Heart right ventricle (tissue), 16 donors: ENCODE results near the gene TPMT. TPM values are rescaled to one million over a fixed set of nuclear protein-coding genes. Genes with fewer than 3 reads are reported as not detected.

Experiments
- ATAC-seq, 8 donors: fragments of 200-7000 bp; cut with Tn5 transposase; one replicate each; pipeline ENCODE4 v1.9.1; 2020; ENCODE audit warnings: mild to moderate bottlenecking in 8 of 8, moderate library complexity in 8 of 8, moderate number of reproducible peaks in 1 of 8
- DNase-seq, 2 donors: peaks; one replicate each; pipeline ENCODE4 v3.0.0-alpha.2; 2020
- H3K27ac ChIP-seq, 10 donors: fragments of 200-600 bp; sonication (generic) in 2 of 10; one replicate each; pipeline versions ENCODE4 v1.5.0 to v1.8.0; 2020 to 2022; ENCODE audit warnings: mild to moderate bottlenecking in 3 of 10
- H3K27me3 ChIP-seq, 7 donors: fragments of 200-600 bp; one replicate each; pipeline ENCODE4 v1.8.0; 2021 to 2022; ENCODE audit warnings: mild to moderate bottlenecking in 2 of 7
- H3K36me3 ChIP-seq, 9 donors: fragments of 200-600 bp; sonication (generic) in 1 of 9; one replicate each; pipeline versions ENCODE4 v1.5.0 to v1.8.0; 2020 to 2022; ENCODE audit warnings: mild to moderate bottlenecking in 2 of 9
- H3K4me1 ChIP-seq, 9 donors: fragments of 200-600 bp; sonication (generic) in 1 of 9; one replicate each; pipeline versions ENCODE4 v1.5.0 to v1.8.0; 2020 to 2022; ENCODE audit warnings: mild to moderate bottlenecking in 4 of 9
- H3K4me3 ChIP-seq, 10 donors: fragments of 200-600 bp; sonication (generic) in 2 of 10; one replicate each; pipeline versions ENCODE4 v1.5.0 to v1.8.0; 2020 to 2022; ENCODE audit warnings: mild to moderate bottlenecking in 7 of 10, moderate library complexity in 2 of 10
- H3K9me3 ChIP-seq, 11 donors: fragments of 200-600 bp in 10 of 11; sonication (generic) in 2 of 11; one replicate each; pipeline versions ENCODE4 v1.5.0 to v1.8.0; 2013 to 2022; ENCODE audit warnings: mild to moderate bottlenecking in 2 of 11, control low read depth in 1 of 11, moderate library complexity in 1 of 11
- WGBS, 2 donors: extraction: QIAGEN DNeasy Blood & Tissue Kit; methylation state at CpG; one replicate each; pipeline ENCODE4 v1.1.7; 2013; ENCODE audit warnings: inconsistent platforms in 1 of 2; 5-methylcytosine and 5-hydroxymethylcytosine counted together
- intact Hi-C, 10 donors: fragments of 100-400 bp; cut with DNase I; formaldehyde crosslinking; loops; one replicate each; pipeline versions ENCODE4 v1.11.1 to v1.14.2; 2022
- polyA plus RNA-seq, 2 donors: library from polyadenylated mRNA; stranded (reverse); fragments of 200-250 nt; gene quantifications; one replicate each; pipeline ENCODE4 v1.2.3, GENCODE V29; 2013
- total RNA-seq, 10 donors: library from RNA; stranded (reverse); fragmentation: NEBNext Ultra II Directional in 3 of 10; extraction: Animal tissue kit (Norgen Biotek cat#: 25700) in 3 of 10; gene quantifications; one replicate each; pipeline versions ENCODE4 v1.2.1 to v1.2.4, GENCODE V29; 2021 to 2023
- TF ChIP-seq, protein P1 (sequence below), 9 donors: fragments of 200-600 bp; sonication (generic) in 2 of 9; IDR thresholded peaks; one replicate each; pipeline versions ENCODE4 v1.5.0 to v1.8.0; 2021 to 2022; ENCODE audit warnings: antibody characterized with exemption in 9 of 9, mild to moderate bottlenecking in 5 of 9, moderate library complexity in 1 of 9
- donor health status: Arrhythmogenic right ventricular cardiomyopathy.
- donor health status: ischemic (EF 13 %, LVEDD 7.1; RV severe dilation, severe dysfunction).
- donor health status: healthy with polysubstance abuse.
- donor health status: DM: no; HTN: yes; CAD: no.
- donor health status: DM: no; HTN: no; CAD: no.
- donor health status: ischemic (EF 25% LVEDD 6.9; RV normal size, moderate dysfunction).
- donor health status: ischemic (EF 25% LVEDD 5.7; RV mildly dilated, moderate dysfunction).
- donor health status: healthy.
- donor health status: DM: yes; HTN: yes; CAD: no.
- donor health status: Ischemic cardiomyopathy.
- donor health status: ischemic (EF 35%, LVEDD 5.7; RV mildly dilated, moderate dysfunction).
- donor health status: nonischemic (EF 11% LVEDD 7.7; RV severe dilation, severe dysfunction).
- donor health status: DM: yes; HTN: yes; CAD: no.
- donor health status: PGD.
- donor health status: ischemic (EF 29% LVEDD 5.4; RV normal size, mild dysfunction).
- donor health status: nonischemic (EF 23%, LVEDD 6.1; RV moderate dilation, normal function).

TPMT gene
- total and polyA plus RNA-seq, 12 donors: 10.2 to 16.0 (median 13.0) TPM

DNA sequence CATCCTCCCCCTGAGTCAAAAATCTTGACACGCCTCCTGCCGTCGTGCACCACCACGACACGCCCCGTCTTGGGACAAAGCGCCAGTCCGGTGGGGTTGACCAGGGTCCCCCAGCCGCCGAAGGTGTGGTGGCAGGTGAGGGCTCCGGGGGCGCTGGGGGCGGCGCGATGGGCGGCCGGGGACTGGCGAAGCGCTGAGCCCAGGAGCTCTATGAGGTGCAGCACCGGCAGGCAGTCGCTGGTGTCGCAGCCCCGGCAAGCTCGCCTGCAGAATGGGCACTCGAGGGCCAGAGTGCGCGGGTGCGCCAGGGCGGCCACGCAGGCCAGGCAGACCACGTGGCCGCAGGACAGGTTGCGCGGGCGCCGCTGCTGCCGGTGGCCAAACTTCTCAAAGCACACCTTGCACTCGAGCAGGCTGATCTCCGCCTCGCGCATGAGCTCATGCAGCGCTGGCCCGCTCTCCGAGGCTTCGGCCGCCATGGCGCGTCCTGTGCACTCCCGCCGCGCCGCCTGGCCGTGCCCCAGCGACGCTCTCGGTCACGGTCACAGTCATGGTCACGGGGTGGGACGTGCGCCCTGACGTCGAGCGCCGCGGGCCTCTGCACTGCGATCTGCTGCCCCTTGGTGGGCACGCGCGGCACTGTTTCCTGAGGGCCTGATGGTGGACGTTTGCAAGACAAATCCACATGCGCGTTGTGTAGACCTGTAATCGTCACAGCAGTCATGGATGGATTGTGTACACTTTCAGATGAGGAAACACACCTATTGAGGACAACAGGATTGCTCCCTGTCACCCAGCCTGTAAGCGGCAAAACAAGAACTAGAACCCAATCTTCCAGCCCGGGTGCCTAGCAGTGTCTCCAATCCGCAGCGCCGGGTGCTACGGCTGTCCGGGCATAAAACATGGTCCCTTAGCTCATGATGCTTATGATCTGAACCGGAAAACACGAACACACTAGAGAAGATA, 32.5 kb downstream of the TPMT start, which contains the start of gene NHLRC1:
Gene NHLRC1, minus strand, starts transcription at position 550 of the 966 bp plus-strand sequence. Its CDS starts 71 bp downstream, at position 479.
- WGBS, 2 donors: 12 to 15% methylated on average over 73 to 82 of the region's 82 CpGs
- H3K4me3 ChIP-seq: peak within 1 kb of the TSS; percentile 27 to 68 (median 61)
- no peaks in the 10 kb centered on the region for H3K36me3 ChIP-seq
- peaks cover 3 to 21% (median 15%) of the 10 kb centered on the region in 9 donors for H3K4me1 ChIP-seq
- TF ChIP-seq, protein P1, sequence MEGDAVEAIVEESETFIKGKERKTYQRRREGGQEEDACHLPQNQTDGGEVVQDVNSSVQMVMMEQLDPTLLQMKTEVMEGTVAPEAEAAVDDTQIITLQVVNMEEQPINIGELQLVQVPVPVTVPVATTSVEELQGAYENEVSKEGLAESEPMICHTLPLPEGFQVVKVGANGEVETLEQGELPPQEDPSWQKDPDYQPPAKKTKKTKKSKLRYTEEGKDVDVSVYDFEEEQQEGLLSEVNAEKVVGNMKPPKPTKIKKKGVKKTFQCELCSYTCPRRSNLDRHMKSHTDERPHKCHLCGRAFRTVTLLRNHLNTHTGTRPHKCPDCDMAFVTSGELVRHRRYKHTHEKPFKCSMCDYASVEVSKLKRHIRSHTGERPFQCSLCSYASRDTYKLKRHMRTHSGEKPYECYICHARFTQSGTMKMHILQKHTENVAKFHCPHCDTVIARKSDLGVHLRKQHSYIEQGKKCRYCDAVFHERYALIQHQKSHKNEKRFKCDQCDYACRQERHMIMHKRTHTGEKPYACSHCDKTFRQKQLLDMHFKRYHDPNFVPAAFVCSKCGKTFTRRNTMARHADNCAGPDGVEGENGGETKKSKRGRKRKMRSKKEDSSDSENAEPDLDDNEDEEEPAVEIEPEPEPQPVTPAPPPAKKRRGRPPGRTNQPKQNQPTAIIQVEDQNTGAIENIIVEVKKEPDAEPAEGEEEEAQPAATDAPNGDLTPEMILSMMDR (IDR thresholded peaks at IDR 0.05): peak; percentile 86 to 96 (median 93)
- intact Hi-C loops: loop anchor here (1.0 to 10.0 kb wide), 12 partner anchors 135 to 968 kb away; partner anchors contain the start of gene KIF13A (in 6 of the 10)
- H3K27ac ChIP-seq: peak within 1 kb of the TSS in 8 of 10 donors; percentile 18 to 64 (median 40)
- H3K27me3 ChIP-seq: no peaks in the 10 kb centered on the region
- DNase-seq (peak; percentile 87 to 90), ATAC-seq (peak; percentile 99 to 100 (median 99))
- H3K9me3 ChIP-seq: peaks cover 0 to 6% (median 0%) of the 10 kb centered on the region in 11 donors

DNA sequence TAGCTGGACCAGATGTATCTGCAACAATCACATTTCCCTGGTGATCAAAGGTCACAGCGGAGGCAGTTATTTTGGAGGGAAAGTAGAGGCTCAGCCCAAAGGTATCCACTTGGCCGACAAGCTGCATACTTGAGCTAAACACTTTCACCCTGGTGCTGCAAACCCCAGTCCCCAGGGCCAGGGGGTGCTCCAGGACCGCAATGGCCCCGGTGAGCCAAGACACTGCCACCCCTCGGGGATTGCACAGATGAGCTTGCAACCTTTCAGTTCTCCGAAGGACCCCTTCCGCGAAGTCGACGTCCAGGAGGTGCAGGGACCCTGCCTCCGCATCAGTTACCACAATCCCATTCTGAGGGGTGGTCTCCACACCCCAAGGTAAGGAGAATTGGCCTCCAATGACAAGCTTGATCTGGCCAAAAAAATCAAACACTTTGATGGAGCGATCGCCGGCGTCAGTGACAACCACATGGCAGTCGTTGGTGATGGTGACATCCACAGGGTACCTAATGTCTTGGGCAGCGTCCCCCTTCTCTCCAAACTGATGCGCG, 33.2 kb downstream of the TPMT start:
- Histone ChIP-seq H3K4me3 (peak overlapping the region in 9 of 10 donors; percentile 27 to 68 (median 61)), H3K9me3 (peaks cover 0 to 6% (median 0%) of the 10 kb centered on the region in 11 donors), H3K4me1 (peaks cover 3 to 21% (median 15%) of the 10 kb centered on the region in 9 donors), H3K27ac (no peak overlapping the region), H3K27me3 (no peaks in the 10 kb centered on the region), H3K36me3 (no peaks in the 10 kb centered on the region)
- TF ChIP-seq, protein P1 (IDR thresholded peaks at IDR 0.05): no peak
- no peak for DNase-seq
- peak in 1 of 8 donors; percentile 25 for ATAC-seq
- 61 to 72% methylated on average over 19 of the region's 19 CpGs for WGBS, 2 donors
- intact Hi-C loops: loop anchor here (1.0 to 10.0 kb wide), 12 partner anchors 134 to 967 kb away; partner anchors contain the start of gene KIF13A (in 6 of the 10)

DNA sequence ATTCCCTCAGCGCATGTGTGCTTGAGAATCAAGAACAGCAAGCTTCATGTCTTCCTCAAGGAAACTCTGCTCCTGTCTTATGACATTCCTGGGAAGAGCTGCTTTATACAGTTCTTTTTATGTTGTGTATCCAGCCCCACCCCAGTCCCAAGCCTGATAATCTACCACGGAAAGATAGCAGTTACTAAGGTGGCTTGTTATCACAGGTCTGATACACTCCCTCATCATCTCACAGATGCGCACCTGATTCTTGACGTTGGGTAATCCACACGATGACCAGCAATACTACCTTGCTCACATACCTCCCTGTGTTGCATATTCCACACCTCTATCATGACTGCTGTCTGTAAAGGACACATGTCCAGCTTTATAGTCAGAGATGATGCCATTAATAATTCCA, 35.6 kb downstream of the TPMT start:
- Histone ChIP-seq H3K4me1 (peaks cover 3 to 21% (median 15%) of the 10 kb centered on the region in 9 donors), H3K36me3 (no peaks in the 10 kb centered on the region), H3K27ac (no peak overlapping the region), H3K9me3 (peaks cover 0 to 6% (median 0%) of the 10 kb centered on the region in 11 donors), H3K4me3 (no peak overlapping the region), H3K27me3 (no peaks in the 10 kb centered on the region)
- ATAC-seq (no peak), DNase-seq (no peak)
- WGBS, 2 donors: 59 to 72% methylated on average over 5 of the region's 5 CpGs
- TF ChIP-seq, protein P1 (IDR thresholded peaks at IDR 0.05): no peak
- intact Hi-C loops: loop anchor here in 2 of 10 donors (10.0 kb wide), 1 partner anchor 124 kb away; no protein-coding TSS in a partner anchor

GRCh38 chr6:18118330-18118729, 36.5 kb downstream of the TPMT start:
- TF ChIP-seq, protein P1 (IDR thresholded peaks at IDR 0.05): no peak
- peaks cover 0 to 6% (median 0%) of the 10 kb centered on the region in 11 donors for H3K9me3 ChIP-seq
- H3K27me3 ChIP-seq: no peaks in the 10 kb centered on the region
- intact Hi-C loops: loop anchor here in 2 of 10 donors (10.0 kb wide), 1 partner anchor 124 kb away; no protein-coding TSS in a partner anchor
- H3K27ac ChIP-seq: no peak overlapping the region
- WGBS, 2 donors: 60 to 72% methylated on average over 3 of the region's 3 CpGs
- ATAC-seq: no peak
- H3K4me3 ChIP-seq: no peak overlapping the region
- no peaks in the 10 kb centered on the region for H3K36me3 ChIP-seq
- H3K4me1 ChIP-seq: peaks cover 3 to 21% (median 15%) of the 10 kb centered on the region in 9 donors
- no peak for DNase-seq
